ENCODE results near the gene HEXIM1.

HEXIM1 gene

DNA sequence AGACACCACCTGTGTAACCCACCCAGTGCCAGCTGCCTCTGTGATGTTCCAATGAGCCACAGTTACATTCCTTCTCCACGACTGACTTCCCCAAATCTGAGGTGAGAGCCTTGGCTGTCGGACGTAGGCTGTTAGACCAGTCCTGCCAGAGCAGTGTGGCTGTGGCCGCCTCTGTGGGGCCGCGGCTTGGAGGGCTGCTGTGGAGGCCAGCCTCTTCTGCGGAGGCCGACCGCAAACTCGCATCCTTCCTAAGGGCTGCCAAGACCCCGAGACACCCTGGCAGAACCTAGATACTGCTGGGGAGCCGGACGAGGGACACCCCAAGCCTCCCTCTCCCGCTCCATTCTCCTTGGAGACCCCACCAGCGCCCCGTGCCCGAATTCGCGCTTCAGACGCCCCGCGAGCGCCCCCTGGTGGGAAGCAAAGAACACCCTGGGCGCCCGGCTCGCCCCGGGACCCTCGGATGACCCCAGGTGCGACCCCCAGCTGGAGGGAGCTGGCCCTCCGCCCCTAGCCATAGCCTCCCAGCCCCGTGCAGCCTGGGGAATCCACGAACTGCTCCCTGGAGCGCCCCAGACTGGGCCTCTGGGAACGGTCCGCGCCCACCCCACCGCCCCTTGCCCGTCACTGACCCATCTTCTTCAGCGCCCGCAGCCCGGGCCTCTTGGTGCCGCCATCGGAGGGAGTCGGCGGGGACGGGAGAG lies 16.5 kb upstream of the HEXIM1 start:
- H3K27ac ChIP-seq: peak overlapping the region; percentile 56
- TF ChIP-seq ZFX (IDR thresholded peaks at IDR 0.05; ENCODE audit: borderline replicate concordance): no peak
- TF ChIP-seq, protein P1, sequence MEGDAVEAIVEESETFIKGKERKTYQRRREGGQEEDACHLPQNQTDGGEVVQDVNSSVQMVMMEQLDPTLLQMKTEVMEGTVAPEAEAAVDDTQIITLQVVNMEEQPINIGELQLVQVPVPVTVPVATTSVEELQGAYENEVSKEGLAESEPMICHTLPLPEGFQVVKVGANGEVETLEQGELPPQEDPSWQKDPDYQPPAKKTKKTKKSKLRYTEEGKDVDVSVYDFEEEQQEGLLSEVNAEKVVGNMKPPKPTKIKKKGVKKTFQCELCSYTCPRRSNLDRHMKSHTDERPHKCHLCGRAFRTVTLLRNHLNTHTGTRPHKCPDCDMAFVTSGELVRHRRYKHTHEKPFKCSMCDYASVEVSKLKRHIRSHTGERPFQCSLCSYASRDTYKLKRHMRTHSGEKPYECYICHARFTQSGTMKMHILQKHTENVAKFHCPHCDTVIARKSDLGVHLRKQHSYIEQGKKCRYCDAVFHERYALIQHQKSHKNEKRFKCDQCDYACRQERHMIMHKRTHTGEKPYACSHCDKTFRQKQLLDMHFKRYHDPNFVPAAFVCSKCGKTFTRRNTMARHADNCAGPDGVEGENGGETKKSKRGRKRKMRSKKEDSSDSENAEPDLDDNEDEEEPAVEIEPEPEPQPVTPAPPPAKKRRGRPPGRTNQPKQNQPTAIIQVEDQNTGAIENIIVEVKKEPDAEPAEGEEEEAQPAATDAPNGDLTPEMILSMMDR (IDR thresholded peaks at IDR 0.05): peak; percentile 87

DNA sequence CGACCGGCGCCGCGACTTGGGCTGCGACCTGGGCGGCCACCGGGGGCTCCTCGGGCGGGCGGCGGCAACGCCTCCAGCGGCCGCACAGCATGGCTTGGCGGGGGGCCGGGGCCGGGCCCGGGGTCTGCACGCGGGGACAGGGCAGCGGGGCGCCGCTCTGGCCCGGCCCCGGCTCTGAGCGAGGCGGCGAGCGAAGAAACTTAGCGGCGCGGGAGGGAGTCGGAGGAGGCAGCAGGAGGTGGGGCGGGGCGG lies 16.0 kb upstream of the HEXIM1 start, which contains the start of gene PLCD3:
Gene PLCD3 (minus strand): TSS at position 196 of the 252 bp plus-strand sequence. CDS start 105 bp downstream, at position 91.
- peak within 1 kb of the TSS; percentile 56 for H3K27ac ChIP-seq
- TF ChIP-seq, protein P1 (IDR thresholded peaks at IDR 0.05): no peak
- TF ChIP-seq ZFX (IDR thresholded peaks at IDR 0.05; ENCODE audit: borderline replicate concordance): no peak

DNA sequence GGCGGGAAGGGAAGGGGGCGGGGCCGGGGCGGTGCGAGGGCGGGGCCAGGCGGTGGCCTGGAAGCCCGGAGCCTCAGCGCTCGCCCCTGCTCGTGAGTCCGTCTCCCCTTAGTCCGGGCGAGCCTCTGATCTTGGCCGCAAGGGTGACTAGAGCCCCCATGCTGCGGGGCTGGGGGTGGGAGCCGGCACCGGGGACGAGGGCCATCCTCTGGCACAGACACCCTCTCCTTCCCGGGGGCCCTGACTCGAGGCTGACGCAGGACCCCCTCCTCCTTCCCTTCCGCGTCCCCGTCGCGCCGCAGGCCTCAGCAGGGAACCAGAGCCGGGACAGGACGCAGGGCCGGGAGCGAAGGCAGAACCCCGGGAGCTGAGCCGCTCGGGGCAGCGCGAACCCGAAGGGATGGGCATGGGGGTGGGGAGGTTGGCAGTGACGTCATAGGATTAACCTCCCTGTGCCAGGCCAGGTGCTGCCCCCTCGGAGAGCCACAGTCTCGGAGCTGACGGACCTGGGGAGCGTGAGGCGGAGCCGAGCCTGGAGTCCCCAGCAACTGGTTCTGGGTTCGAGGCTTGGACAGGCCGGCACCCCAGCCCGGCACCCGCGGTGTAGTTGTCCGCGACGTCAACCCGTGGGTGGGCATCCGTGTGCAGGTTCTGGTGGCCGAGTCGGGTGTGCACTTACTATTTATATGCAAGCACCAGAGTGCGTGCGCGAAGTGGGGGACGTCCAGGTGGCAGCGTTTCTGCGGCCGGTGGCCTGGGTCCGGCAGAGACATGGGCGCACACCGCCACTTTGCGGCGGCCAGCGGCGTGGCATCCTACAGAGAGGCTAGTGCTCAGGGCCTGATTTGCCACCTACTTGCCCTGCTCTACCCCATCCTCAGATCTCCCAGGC lies 15.5 kb upstream of the HEXIM1 start:
- TF ChIP-seq, protein P1 (IDR thresholded peaks at IDR 0.05): peak; percentile 83
- TF ChIP-seq ZFX (IDR thresholded peaks at IDR 0.05; ENCODE audit: borderline replicate concordance): no peak
- H3K27ac ChIP-seq: peak overlapping the region; percentile 56

DNA sequence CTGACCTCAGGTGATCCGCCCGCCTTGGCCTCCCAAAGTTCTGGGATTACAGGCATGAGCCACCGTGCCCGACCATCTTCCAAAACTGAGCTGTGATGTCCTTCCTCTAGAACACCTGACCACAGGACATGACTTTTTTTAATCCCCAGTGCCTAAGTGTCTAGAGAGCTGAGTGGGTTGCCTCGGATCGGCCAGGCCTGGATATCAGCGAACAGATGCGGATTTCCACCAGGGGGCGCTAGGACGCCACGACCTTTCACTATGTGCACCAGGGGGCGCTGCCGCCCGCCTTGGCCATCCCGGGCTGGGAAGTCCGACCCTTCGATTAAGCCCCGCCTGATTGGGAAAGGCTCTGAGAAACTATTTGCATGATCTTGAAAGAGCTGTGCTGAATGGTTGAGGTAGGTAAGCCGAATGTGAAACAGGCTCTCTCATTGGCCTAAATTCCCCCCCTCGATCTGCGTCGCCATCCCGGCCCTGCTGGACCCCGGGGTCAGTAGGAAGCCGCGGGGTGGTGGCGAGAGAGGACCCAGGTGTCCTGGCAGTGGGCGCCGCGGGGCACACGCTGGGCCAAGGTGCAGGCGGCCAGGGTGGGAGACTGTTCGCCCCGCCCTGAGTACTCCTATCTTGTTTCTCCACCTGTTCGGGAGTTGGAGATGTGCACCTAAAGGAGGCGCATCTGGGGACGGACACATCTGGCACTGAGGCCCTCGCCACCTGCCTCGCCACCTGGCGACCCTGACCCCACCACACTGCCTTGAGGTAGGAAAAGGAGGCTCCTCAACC lies 12.9 kb upstream of the HEXIM1 start, which contains the start of gene ACBD4:
Gene ACBD4 (plus strand): TSS at position 496 of the 786 bp plus-strand sequence. CDS start 458 bp downstream, outside the sequence.
- peak within 1 kb of the TSS; percentile 25; the same call in 1 of the 2 replicates for H3K27ac ChIP-seq

DNA sequence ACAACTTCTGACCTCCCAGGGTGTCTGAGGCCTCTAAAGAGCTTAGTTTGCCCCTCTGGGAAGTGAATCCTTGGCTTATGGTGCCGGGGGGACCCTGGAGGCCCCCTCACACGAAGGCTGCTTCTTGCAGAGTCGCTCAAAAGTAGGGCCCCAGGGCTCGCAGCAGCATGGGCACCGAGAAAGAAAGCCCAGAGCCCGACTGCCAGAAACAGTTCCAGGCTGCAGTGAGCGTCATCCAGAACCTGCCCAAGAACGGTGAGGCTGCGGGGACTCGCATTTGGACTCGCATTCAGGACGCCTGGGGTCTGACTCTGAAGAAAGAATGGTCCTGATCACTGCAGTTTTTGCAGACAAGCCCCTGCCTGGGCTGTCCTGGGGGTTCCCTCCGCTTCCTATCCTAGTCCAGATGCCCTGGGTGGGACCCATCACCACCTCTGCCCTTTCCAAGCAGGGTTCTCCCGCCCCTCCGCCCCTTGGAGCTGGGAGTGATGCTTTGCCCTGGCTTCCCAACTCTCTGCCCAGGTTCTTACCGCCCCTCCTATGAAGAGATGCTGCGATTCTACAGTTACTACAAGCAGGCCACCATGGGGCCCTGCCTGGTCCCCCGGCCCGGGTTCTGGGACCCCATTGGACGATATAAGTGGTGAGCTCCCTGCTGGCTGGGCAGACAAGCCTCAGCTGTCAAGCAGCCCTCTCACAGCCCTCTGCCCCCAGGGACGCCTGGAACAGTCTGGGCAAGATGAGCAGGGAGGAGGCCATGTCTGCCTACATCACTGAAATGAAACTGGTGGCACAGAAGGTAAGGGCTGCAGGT lies 12.1 kb upstream of the HEXIM1 start:
- TF ChIP-seq ZFX (IDR thresholded peaks at IDR 0.05; ENCODE audit: borderline replicate concordance): no peak
- TF ChIP-seq, protein P1 (IDR thresholded peaks at IDR 0.05): no peak
- H3K27ac ChIP-seq: peak overlapping the region; percentile 25; the same call in 1 of the 2 replicates

More for the DNA sequence above, 12.9 kb upstream of the HEXIM1 start, which contains the start of gene ACBD4:
- TF ChIP-seq, protein P1 (IDR thresholded peaks at IDR 0.05): peak; percentile 100
- no peak for TF ChIP-seq ZFX (IDR thresholded peaks at IDR 0.05; ENCODE audit: borderline replicate concordance)

DNA sequence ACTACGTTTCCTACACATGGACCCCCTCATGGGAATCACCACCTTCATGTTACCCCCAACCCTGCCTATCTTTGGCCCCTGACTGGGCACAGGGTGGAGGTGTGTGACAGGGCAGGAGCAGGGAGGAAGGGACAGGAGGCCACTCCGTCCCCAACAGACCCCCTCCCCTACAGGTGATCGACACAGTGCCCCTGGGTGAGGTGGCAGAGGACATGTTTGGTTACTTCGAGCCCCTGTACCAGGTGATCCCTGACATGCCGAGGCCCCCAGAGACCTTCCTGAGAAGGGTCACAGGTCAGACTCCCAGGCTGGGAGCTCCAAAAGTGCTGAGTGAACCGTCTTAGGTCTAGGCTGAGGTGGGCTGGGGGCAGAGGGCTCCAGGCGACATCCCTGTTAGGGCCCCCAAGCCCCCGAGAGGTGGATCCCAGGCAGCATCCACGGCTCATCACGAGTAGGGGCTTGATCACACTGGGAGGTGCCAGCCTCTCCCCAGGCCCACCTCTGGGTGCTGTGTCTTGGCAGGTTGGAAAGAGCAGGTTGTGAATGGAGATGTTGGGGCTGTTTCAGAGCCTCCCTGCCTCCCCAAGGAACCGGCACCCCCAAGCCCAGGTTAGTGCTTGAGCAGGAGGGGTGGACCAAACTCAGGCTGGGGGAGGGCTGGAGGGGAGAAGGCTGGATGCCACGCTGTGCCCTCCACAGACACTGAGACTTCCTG lies 11.3 kb upstream of the HEXIM1 start:
- no peak overlapping the region for H3K27ac ChIP-seq
- TF ChIP-seq, protein P1 (IDR thresholded peaks at IDR 0.05): no peak
- TF ChIP-seq ZFX (IDR thresholded peaks at IDR 0.05; ENCODE audit: borderline replicate concordance): no peak

Measured in 22Rv1 (cell line).